Measurements from ENCODE around the gene STAB2.

DNA sequence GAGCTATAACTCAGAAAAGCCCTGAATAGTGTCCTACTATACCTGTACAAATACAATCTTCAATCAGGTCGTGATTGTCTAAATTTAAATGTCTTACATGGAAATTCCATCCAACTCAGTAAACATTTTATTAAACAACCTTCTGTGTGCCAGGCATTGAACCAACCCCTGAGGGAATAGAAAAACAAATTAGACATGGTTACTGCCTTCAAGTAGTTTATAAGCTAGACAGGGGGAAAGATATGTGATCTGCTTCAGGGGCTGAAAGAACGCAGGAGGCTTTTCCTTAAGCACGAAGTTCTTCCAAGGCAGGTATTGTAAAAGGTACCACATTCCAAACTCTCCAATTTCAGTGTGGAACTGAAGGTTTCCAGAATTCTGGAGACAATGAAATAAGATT, 39.7 kb upstream of the STAB2 start:
- TF ChIP-seq POLR2A (IDR thresholded peaks at IDR 0.05) (no peak), EP300 (IDR thresholded peaks at IDR 0.05) (no peak)
- TF ChIP-seq, protein P1, sequence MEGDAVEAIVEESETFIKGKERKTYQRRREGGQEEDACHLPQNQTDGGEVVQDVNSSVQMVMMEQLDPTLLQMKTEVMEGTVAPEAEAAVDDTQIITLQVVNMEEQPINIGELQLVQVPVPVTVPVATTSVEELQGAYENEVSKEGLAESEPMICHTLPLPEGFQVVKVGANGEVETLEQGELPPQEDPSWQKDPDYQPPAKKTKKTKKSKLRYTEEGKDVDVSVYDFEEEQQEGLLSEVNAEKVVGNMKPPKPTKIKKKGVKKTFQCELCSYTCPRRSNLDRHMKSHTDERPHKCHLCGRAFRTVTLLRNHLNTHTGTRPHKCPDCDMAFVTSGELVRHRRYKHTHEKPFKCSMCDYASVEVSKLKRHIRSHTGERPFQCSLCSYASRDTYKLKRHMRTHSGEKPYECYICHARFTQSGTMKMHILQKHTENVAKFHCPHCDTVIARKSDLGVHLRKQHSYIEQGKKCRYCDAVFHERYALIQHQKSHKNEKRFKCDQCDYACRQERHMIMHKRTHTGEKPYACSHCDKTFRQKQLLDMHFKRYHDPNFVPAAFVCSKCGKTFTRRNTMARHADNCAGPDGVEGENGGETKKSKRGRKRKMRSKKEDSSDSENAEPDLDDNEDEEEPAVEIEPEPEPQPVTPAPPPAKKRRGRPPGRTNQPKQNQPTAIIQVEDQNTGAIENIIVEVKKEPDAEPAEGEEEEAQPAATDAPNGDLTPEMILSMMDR (IDR thresholded peaks at IDR 0.05) = no peak

Data from sigmoid colon (tissue), 4 donors.